Hepatocyte (in vitro differentiated cells): ENCODE data around the gene GREM2. TPM values are rescaled to one million over a fixed set of nuclear protein-coding genes. Genes with fewer than 3 reads are reported as not detected.
A peak's percentile ranks its signal among the peaks of the same experiment; 100 is the strongest.

Experiments used
- DNase-seq: peaks from one replicate; pipeline ENCODE4 v3.0.0-alpha.2; 2016; ENCODE audit warnings: low spot score
- H2AFZ ChIP-seq: fragments of 200-600 bp; sonication (generic); 2 replicates; pipeline ENCODE4 v1.6.0; 2016; ENCODE audit warnings: antibody characterized with exemption, mild to moderate bottlenecking
- H3K27ac ChIP-seq: fragments of 200-600 bp; sonication (generic); 2 replicates; pipeline ENCODE4 v1.5.1; 2016; ENCODE audit warnings: mild to moderate bottlenecking
- H3K27me3 ChIP-seq: fragments of 200-600 bp; sonication (generic); 2 replicates; pipeline ENCODE4 v1.6.1; 2016
- H3K36me3 ChIP-seq: fragments of 200-600 bp; sonication (generic); replicated peaks from 2 replicates; pipeline ENCODE4 v1.5.1; 2016; ENCODE audit warnings: low read depth; ENCODE audit not compliant: insufficient read depth
- H3K4me1 ChIP-seq: fragments of 200-600 bp; sonication (generic); 2 replicates; pipeline ENCODE4 v1.5.1; 2016; ENCODE audit warnings: mild to moderate bottlenecking, moderate library complexity; ENCODE audit not compliant: insufficient read depth
- H3K4me2 ChIP-seq: fragments of 200-600 bp; sonication (generic); 2 replicates; pipeline ENCODE4 v1.6.0; 2016
- H3K4me3 ChIP-seq: fragments of 200-600 bp; sonication (generic); 2 replicates; pipeline ENCODE4 v1.5.1; 2016; ENCODE audit warnings: mild to moderate bottlenecking
- H3K79me2 ChIP-seq: fragments of 200-600 bp; sonication (generic); 2 replicates; pipeline ENCODE4 v1.6.0; 2017; ENCODE audit warnings: mild to moderate bottlenecking
- H3K9me2 ChIP-seq: fragments of 200-600 bp; sonication (generic); replicated peaks from 2 replicates; pipeline ENCODE4 v1.6.0; 2017; ENCODE audit warnings: mild to moderate bottlenecking; ENCODE audit not compliant: insufficient read depth
- H3K9me3 ChIP-seq: fragments of 200-600 bp; sonication (generic); 2 replicates; pipeline ENCODE4 v1.5.1; 2016; ENCODE audit warnings: low read depth, mild to moderate bottlenecking
- H4K20me1 ChIP-seq: fragments of 200-600 bp; sonication (generic); 2 replicates; pipeline ENCODE4 v1.6.0; 2016; ENCODE audit warnings: mild to moderate bottlenecking; ENCODE audit not compliant: insufficient read depth, poor library complexity, severe bottlenecking
- CTCF ChIP-seq: fragments of 200-600 bp; sonication (generic); IDR thresholded peaks from 2 replicates; pipeline ENCODE4 v1.5.1; 2016; ENCODE audit warnings: antibody characterized with exemption, mild to moderate bottlenecking; ENCODE audit not compliant: poor library complexity
- EZH2 ChIP-seq: fragments of 200-600 bp; sonication (generic); IDR thresholded peaks from 2 replicates; pipeline ENCODE4 v1.6.1; 2016; ENCODE audit warnings: antibody characterized with exemption, mild to moderate bottlenecking, borderline replicate concordance
- EZH2phosphoT487 ChIP-seq: fragments of 200-600 bp; sonication (generic); IDR thresholded peaks from one replicate; pipeline ENCODE4 v1.6.1; 2018; ENCODE audit warnings: antibody characterized with exemption, mild to moderate bottlenecking, low read depth, moderate library complexity; ENCODE audit not compliant: unreplicated experiment, severe bottlenecking
- WGBS: methylation state at CpG from one replicate; pipeline ENCODE4 v1.1.6; 2016; ENCODE audit warnings: low lambda C conversion rate; ENCODE audit errors: missing lambda C conversion rate; 5-methylcytosine and 5-hydroxymethylcytosine counted together
- polyA plus RNA-seq: library from polyadenylated mRNA; unstranded; fragments of >200 nt; fragmentation: Nextera tagmentation; extraction: Ambion mirVana; gene quantifications from 2 replicates; pipeline ENCODE4 v1.2.1, GENCODE V29; 2016
- small RNA-seq: library from RNA; depleted of rRNA; stranded (forward); fragments of <200 nt; gene quantifications from one replicate; pipeline ENCODE3, GENCODE V24; 2014
- total RNA-seq: library from RNA; depleted of rRNA; stranded (reverse); fragments of >200 nt; gene quantifications from 2 replicates; pipeline ENCODE4 v1.2.3, GENCODE V29; 2014

GREM2 gene
- total and polyA plus RNA-seq, 2 experiments from 2014 or later: 3.3 to 5.6 TPM

DNA sequence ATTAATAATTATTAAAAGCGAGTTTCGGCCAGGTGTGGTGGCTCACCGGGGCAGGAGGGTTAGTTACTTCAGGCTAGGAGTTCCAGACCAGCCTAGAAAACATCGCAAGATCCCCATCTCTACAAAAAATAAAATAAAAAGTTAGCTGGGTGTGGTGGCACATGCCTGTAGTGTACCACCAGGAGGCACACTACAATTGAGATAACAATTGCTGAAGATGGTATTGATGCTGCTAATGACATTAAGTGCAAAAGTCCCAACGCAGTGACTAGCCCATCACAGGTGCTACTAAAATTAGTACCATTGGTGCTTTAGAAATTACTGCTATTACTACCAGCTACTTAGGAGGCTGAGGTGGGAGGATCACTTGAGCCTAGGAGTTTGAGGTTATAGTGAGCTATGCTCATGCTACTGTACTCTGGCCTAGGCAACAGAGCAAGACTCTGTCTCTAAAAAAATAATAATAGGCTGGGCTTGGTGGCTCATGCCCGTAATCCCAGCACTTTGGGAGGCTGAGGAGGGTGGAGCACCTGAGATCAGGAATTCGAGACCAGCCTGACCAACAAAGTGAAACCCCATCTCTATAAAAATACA is 156.6 kb downstream of the GREM2 start:
- no peaks in the 10 kb centered on the region for H3K9me3 ChIP-seq
- H3K27ac ChIP-seq: no peak overlapping the region
- 69% methylated on average over 7 of the region's 7 CpGs for WGBS
- no peaks in the 10 kb centered on the region for H3K9me2 ChIP-seq
- no peaks in the 10 kb centered on the region for H3K79me2 ChIP-seq
- peak; percentile 16 for DNase-seq
- no peak overlapping the region for H2AFZ ChIP-seq
- H4K20me1 ChIP-seq: no peaks in the 10 kb centered on the region
- no peak overlapping the region for H3K4me2 ChIP-seq
- peaks cover 10% of the 10 kb centered on the region for H3K4me1 ChIP-seq
- no peaks in the 10 kb centered on the region for H3K36me3 ChIP-seq
- no peak overlapping the region for H3K4me3 ChIP-seq
- H3K27me3 ChIP-seq: no peaks in the 10 kb centered on the region
- TF ChIP-seq CTCF (peak; percentile 39), EZH2phosphoT487 (no peak), EZH2 (no peak)

DNA sequence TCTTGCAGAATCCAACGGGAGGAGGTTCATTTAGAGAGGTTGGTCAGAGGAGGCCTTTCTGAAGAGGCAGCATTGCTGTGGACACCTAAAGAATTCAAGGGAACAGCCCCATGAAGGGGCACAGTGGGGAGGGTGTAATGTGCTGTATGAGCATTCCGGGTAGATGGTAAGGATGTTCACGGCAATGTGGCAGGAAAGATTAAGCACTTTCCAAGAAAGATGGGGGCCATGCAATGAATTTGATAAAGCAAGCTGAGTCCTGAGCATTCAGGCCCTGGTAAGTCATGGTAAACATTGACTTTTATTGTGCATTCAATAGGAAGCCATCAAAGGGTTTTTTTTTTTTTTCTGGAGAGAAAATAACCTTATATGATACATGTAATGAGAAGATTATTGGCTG is 166.6 kb downstream of the GREM2 start:
- Histone ChIP-seq H3K4me1 (no peaks in the 10 kb centered on the region), H3K4me2 (no peak overlapping the region), H3K4me3 (no peak overlapping the region), H3K9me3 (no peaks in the 10 kb centered on the region), H3K36me3 (no peaks in the 10 kb centered on the region), H2AFZ (no peak overlapping the region), H3K27ac (no peak overlapping the region), H3K27me3 (no peaks in the 10 kb centered on the region), H3K9me2 (no peaks in the 10 kb centered on the region), H3K79me2 (no peaks in the 10 kb centered on the region), H4K20me1 (no peaks in the 10 kb centered on the region)
- no peak for DNase-seq
- WGBS: 70% methylated on average over 3 of the region's 3 CpGs
- TF ChIP-seq EZH2: no peak
- TF ChIP-seq EZH2phosphoT487: no peak
- no peak for TF ChIP-seq CTCF

DNA sequence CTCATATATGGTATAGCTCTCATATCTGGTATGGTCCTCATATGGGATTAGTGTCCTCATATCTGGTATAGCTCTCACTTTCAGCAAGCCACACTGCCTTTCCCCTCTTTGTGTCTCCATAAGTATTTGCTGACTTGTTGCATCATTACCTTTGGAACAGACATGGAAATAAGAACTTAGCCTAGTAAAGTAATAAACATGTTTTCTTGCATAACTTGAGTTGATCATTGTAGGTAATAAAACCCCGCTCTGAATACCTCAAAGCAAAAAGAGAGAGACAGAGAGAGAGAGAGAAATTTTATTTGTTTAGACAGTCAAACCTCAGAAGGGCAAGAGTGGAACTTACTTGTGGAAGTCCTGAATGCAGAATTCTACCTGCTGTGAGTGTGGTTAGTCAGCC is 170.3 kb downstream of the GREM2 start:
- DNase-seq: no peak
- Histone ChIP-seq H3K4me1 (no peaks in the 10 kb centered on the region), H3K9me2 (no peaks in the 10 kb centered on the region), H3K4me2 (no peak overlapping the region), H3K36me3 (no peaks in the 10 kb centered on the region), H4K20me1 (no peaks in the 10 kb centered on the region), H3K27ac (no peak overlapping the region), H3K4me3 (no peak overlapping the region), H3K27me3 (no peaks in the 10 kb centered on the region), H3K9me3 (no peaks in the 10 kb centered on the region), H3K79me2 (no peaks in the 10 kb centered on the region), H2AFZ (no peak overlapping the region)
- 57% methylated on average over 1 of the region's 1 CpG for WGBS
- no peak for TF ChIP-seq EZH2
- TF ChIP-seq EZH2phosphoT487: no peak
- no peak for TF ChIP-seq CTCF

Small RNA genes within 50 kb of the gene (small RNA-seq; reads per million reads assigned to genes)
- gene RNU5F-8P: not detected
